Activated T-cell treated with anti-CD3 and anti-CD28 coated beads, Interleukin-2, amount 50 U/mL, for 1 hour (primary cell): Measurements from ENCODE around the gene RASGEF1C.
"Not testable (repeated sequence)": the region's sequence is repeated elsewhere in the genome, so short reads cannot be mapped to it uniquely, and the experiment has no call there.

Experiments used
- DNase-seq: peaks from one replicate; pipeline ENCODE4 v3.0.0-alpha.2; 2020

RASGEF1C gene

GRCh38 chr5:180098991-180099732 lies 109.8 kb downstream of the RASGEF1C start:
- no peak for DNase-seq

- no peak for DNase-seq
Observed at GRCh38 chr5:180098526-180098925, 110.5 kb downstream of the RASGEF1C start.

- no peak for DNase-seq
Observed at GRCh38 chr5:180097926-180098325, 111.1 kb downstream of the RASGEF1C start.

- DNase-seq, result no peak
Observed at GRCh38 chr5:180097163-180097894, 111.7 kb downstream of the RASGEF1C start.

- no peak for DNase-seq
Observed at GRCh38 chr5:180096616-180097015, 112.4 kb downstream of the RASGEF1C start.

- no peak for DNase-seq
Observed at GRCh38 chr5:180095545-180095944, 113.5 kb downstream of the RASGEF1C start.

GRCh38 chr5:180093651-180094382 lies 115.2 kb downstream of the RASGEF1C start:
- no peak for DNase-seq

DNA sequence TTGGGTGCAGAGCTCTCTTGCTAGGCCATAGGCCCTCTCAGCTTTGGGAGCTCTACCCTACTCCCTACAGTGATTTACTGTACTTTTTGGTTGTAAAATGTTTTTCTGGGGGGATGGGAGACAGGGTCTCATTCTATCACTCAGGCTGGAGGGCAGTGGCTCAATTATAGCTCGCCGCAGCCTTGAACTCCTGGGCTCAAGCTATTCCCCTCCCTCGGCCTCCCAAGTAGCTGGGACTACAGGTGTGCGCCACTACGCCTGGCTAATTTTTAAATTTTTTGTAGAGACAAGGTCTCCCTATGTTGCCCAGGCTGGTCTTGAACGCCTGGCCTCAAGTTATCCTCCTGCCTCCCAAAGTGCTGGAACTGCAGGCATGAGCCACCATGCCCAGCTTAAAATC lies 115.8 kb downstream of the RASGEF1C start:
- no peak for DNase-seq

DNA sequence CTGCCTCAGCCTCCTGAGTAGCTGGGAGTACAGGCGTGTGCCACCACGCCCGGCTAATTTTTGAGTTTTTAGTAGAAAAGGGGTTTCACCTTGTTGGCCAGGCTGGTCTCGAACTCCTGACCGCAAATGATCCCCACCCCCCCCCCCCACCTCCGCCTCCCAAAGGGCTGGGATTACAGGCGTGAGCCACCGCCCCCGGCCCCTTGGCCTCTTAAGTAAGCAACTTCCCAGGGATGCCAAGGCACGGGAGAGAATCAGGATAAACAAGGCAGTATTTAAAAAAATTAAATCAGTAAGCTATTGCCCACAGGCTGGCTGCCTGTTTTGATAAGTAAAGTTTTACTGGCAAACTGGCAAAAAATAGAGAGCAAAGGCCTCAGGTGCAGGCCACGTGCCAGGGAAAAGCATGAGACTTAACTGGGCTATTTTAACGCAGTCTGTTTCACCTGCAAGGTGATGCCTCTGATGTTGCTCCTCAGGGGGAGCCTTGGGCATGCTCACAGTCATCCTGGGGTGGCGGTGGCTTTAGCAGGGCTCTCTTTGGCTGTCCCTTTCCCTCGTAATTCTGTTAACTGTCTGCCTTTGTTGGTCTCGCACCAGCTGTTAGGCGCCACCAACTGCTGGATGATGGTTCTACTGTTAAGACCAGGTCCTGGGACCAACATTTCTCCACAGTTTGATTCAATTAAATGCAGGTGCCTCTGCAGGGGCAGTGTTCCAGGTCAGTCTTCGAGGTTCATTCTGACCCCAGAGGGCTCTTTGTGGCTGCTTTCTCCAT lies 118.1 kb downstream of the RASGEF1C start:
- peak; percentile 36 for DNase-seq

GRCh38 chr5:180090098-180090768 lies 118.8 kb downstream of the RASGEF1C start:
- peak; percentile 89 for DNase-seq

DNA sequence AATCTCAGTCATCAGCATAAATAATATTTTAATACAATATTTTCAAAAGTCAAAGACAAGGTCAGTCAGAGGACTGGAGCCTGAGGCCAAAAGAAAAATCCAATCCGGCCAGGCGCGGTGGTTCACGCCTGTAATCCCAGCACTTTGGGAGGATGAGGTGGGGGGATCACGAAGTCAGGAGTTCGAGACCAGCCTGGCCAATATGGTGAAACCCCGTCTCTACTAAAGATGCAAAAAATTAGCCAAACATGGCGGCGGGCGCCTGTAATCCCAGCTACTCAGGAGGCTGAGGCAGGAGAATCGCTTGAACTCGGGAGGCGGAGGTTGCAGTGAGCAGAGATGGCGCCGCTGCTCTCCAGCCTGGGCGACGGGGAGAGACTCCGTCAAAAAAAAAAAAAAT lies 119.4 kb downstream of the RASGEF1C start:
- DNase-seq, result not testable (repeated sequence)

GRCh38 chr5:180088561-180088960 lies 120.5 kb downstream of the RASGEF1C start:
- DNase-seq, result no peak

DNA sequence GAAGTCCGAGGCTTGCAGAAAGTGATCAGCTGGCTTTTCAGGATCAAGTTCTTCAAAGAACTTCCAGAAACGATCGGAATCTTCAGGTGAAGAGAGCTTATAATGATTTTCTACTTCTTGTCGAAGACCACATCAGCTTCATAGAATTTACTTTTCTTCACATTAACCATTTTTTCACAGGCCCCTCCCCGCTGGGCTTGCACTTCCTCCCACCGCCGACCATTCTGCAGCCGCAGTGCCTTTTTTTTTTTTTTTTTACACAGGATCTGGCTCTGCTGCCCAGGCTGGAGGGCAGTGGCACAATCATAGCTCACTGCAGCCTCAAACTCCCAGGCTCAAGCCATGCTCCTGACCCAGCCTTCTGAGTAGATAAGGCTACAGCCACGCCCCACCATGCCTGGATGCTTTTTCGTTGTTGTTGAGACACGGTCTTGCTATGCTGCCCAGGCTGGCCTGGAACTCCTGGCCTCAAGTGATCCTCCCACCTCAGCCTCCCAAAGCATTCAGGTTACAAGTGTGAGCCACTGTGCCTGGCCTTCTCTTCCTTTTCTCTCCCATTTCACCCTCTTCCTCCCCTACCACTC lies 122.1 kb downstream of the RASGEF1C start:
- no peak for DNase-seq

- no peak for DNase-seq
Observed at GRCh38 chr5:180085837-180086236, 123.2 kb downstream of the RASGEF1C start.

DNA sequence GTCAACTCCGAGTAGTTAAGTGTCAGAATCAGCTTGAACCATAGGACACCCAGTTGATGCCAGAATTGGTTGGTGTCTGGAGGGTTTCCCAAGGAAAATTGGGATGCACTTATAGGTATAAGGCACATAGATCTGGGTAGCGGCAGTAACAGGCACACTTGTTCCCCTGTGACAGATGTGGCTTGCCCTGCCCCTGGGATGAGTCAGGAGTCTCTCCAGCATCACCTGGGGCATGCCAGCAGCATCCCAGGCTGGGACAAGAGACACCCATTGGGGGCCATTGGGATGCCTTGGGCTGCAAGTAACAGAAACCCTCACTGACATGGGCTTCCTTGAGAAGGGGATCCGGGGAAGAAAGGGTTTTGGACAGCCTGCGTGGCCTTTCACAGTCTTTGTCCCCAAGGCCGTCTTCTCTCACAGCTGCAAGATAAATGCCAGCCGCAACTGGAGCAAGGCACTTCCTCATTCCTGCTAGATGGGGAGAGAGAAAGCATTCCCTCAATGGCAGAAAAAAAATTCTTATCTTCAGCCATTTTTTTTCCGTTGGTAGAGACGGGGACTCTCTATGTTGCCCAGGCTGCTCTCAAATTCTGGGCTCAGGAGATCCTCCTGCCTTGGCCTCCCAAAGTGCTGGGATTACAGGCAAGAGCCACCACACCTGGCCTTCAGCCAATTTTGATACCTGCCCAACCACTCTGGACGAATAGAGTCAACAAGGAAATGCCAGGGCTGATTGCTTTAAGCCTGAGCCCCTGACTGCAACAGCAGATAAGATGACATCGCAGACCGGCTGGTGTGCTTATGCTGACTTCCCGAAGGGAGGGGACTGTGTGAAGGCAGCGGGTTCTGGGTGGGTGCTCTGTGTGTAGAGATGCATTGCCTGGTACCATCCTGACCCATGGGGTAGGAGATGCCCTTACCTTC lies 124.1 kb downstream of the RASGEF1C start:
- no peak for DNase-seq

GRCh38 chr5:180083529-180084060 lies 125.4 kb downstream of the RASGEF1C start:
- no peak for DNase-seq

DNA sequence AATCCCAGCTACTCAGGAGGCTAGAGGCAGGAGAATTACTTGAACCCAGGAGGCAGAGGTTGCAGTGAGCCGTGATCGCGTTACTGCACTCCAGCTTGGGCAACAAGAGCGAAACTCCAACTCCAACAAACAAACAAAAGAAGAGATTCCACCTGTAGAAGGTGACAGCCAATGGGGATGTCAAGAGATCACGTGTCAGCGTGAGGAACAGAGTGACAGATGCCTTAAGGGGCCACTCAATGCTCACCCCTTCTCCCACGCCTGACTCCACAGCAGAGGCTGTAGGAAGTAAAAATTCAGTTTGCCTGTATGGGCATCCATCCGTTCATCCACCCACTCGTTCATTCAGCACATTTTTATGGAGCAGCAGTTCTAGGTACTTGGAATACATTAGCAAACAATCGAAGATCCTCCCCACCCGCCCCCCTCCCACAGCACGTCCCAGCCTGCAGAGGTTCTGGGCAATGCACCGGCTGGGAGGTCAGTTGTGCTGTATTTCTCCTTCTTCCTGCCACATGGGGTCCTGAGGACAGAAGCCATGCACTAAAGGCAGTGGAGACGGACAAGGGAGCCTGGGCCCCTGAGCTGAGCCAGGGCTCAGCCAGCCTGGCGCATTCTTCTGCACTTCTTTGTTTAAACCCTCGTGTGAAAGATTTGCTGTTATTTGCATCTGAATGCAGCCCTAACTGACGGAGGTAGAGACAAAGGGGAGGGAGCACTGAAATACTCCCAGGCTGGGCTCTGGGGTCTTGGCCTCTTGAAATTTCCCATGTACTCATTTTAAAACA lies 126.2 kb downstream of the RASGEF1C start:
- no peak for DNase-seq

- DNase-seq, result no peak
Observed at GRCh38 chr5:180081481-180081880, 127.5 kb downstream of the RASGEF1C start.

GRCh38 chr5:180080486-180081280 lies 128.3 kb downstream of the RASGEF1C start:
- peak; percentile 57 for DNase-seq
